CD4-positive, alpha-beta T cell treated with Interleukin-17A for 1 hour (primary cell): ENCODE results near the gene SMCO3.

Experiments used
- DNase-seq: peaks from one replicate; pipeline ENCODE4 v3.0.0-alpha.2; 2020

SMCO3 gene

DNA sequence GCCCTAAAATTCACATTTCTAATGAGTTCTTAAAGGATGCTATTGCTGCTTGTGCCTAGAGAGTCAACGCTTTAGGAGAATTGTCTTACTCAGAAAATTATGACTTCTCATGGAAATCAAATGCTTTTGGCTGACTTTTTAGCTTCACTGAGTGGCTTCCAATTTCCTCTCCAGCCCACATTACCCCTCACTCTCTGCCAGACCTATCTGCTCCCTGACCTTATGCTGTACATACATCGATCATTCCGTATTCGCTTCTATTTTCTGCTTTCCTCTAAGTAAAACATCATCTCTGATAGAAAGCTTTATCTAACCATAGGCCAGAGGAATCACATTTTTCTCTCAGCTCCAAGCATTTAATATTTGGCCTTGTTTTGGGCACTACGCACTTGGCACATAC is 12.5 kb upstream of the SMCO3 start:
- DNase-seq, result no peak

DNA sequence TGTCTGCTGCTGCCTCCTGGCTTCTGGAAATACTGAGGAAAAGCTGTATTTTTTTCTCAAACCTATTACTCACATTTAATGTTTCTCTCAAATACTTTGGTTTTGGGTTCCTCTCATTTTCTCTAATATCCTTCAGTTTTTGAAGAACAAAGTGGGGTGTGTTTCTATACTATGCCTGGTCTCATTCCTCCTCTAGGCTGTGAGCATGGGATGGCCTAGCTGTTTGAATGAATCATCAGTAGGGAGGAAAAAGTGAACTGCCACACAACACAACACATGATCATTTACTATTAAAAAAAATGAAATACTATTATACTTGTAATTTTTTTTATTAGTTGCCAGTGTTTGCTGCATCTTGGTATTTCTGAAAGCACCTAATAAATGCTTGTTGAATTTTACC is 11.3 kb upstream of the SMCO3 start:
- DNase-seq, result no peak

DNA sequence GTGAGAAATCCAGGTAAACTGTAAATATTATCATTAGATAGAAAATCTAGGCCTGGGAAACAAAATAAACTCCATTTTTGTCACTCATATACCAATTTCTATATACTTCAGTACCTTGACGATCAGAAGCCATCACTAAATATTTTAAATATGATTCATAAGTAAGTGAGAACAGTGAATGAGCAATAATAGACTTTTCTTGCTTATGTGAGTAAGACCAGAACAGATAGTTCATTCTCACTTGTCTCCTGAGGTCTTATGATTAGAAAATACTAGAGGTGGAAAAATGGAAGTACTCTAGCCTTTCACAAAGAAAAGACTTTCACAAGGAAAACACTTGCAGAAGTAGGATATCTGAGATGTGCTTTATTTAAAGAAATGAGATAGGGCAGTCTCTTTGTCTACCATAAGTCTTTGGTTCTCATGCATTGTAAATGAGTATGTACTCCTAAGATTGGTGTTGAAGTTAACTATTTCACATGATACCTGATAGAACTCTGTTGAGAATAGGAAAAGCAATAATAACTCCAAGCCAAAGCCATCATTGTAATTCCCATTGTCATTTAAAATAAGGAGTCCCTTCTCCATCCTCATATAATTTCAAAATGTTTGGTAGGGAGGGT is 10.1 kb upstream of the SMCO3 start:
- no peak for DNase-seq

DNA sequence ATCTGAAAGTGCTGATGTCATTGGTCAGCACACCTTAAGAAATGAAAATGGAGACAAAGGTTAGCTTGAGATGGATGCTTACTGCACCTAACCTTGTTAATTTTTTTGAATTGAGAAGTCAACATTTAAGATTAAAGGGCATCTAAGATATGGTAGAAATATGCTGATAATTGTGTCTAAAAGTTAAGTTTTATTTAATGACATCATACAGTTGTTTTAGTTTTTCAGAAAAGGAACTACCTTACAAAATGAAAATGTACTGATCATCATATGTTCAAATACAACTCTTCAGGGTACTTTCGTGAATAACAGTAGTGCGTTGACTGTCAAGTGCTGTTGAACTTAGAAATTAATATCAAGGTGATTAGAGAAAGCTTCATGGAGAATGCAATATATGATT is 2.5 kb downstream of the SMCO3 start:
- DNase-seq, result no peak

DNA sequence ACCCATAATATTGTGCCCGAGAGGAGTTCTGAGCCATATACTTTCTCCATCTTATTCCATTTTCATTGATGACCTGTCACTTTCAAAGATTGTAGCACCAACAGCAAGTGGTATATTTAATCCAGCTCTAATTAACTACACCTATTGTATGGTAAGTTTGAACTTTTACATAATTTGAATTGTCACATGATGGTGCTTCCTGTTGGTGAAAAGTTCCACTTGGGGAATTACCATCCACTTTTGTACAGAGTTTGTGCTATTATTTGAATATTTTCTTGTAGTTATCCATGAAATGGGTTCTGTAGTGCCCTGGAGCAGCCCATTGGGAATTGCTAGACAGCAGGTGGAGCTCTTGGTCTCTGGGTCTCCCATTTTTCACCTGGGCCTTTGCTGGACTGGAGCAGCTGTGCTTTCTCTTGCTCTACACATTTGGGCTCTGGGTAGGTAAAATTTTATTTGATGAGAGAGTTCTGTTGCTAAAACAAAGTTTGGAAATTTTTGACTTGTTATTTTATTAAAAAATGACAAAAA is 3.0 kb downstream of the SMCO3 start:
- no peak for DNase-seq

DNA sequence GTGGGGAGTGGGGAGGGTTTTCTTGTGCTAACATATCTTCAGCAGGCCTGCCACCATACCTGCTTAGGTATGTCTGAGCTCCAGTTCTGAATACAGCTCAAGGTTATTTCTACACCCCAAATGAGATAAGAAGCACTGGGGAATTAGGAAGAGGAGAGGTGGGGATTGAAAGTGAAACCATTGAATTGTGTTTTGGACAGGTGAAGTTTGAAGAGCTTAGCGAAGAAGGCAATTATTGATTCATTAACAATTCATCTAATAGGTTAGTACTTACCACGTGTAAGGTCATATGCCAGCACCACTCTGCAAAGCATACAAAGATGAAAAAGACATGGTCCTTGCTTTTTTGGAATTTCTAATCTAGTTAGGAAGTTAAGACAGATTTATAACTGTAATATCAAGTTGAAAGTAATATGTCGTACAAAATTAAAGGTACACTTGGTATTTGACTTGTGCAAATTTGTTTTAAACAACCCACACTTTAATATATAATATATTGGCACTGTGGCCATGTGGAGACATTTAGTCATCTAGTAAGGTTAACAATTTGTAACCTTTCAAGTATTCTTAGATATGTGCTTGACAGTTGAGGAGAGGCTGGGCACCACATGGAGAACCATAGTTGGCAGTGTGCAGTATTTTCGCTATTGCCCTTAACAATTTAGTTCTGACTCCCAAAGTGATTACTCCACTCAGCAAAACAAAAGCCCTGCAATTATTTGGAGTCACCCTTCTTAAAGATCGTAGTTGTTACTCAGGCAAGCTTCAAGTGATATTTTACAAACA is 3.6 kb downstream of the SMCO3 start:
- DNase-seq, result no peak

DNA sequence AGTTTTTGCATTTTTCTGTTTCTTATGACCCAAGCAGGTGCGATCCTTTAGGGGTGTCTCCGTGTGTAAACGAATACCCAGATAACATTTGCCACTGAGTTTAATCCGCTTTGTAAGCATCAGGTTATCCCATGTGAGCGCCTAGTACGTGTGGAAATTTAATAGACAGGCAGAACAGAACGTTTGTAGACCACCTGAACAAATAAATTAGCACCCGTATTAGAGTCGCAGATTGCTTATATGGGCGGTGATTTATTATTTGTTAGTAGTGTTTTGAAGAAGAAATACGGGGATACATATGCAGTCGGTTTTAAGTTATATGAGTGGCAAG is 10.2 kb downstream of the SMCO3 start:
- DNase-seq, result no peak

DNA sequence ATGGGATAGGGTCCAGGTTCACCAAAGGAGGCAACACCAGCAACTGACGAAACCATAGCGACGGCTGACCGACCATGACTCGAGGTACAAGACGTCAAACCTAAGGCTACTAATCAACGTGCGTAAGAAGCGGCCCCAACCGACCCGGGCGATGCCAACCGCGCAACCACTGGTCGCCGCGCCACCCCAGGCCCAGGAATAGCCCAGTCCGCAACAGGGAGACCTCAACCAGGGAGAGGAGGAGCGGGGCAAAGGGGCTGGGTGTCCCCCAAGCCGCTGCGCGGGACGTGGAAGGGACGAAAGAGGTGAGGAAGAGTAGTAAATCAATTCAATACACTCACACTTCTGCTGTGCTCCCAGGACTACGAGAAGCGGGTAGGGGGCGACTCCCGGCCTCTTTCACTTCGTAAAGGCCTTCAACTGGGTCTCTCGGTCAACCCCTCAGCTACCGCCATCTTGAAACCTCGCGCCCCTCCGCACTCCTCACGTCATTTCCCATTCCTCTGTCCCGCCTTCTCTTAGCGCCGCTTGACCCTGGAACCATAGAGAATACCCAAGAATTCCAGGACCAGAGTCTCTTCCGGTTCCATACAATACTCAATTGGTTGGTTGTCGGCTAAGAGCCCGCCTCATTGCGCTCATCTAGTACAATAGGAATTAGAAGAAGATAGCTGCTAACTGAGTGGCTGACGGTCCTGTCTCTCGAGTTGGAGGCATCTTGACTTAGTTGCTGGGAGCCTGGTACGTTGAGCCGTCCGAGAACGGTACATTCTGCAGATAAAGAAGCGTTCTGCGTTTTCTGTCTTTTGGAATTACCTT is 10.8 kb downstream of the SMCO3 start, which contains the start of the genes C12orf60 and WBP11:
TSS of gene C12orf60 (plus strand) at position 660 of the 819 bp plus-strand sequence. CDS start 19,266 bp downstream, outside the sequence.
TSS of gene WBP11 (minus strand) at position 468 of the 819 bp plus-strand sequence. CDS start 2,095 bp downstream, outside the sequence.
- DNase-seq, result peak; percentile 97

DNA sequence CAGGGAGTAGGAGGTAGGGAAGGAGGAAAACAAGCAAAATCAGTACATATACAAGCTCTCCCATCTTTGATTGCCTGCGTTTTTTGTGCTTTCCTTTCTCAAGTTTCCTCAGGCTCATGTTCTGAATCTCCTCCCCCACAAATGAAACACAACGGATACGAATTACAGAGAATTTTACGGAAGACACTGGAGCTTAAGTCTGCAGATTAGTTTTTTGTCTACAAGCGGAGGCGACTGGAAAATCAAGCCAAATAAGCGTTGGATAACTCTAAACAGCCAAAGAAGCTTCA is 11.3 kb downstream of the SMCO3 start:
- no peak for DNase-seq

DNA sequence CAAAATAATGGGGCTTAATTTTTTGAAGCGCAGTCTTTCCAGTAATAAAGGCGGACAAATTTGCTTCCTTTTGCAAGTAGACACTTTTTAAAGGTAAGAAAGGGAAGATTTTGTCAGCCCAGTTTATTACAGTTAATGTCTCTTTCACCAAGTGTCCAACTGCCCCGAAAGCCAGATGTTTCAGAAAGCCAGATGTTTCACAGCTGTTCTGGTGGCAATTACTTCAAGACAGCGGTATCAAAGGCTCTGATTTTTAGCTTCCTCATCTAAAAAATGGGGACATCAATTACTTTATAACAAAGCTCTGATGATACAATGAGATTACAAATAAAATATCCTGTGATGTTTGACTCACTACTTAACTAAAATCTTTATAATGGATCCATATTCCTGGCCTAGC is 11.7 kb downstream of the SMCO3 start:
- peak; percentile 8 for DNase-seq

DNA sequence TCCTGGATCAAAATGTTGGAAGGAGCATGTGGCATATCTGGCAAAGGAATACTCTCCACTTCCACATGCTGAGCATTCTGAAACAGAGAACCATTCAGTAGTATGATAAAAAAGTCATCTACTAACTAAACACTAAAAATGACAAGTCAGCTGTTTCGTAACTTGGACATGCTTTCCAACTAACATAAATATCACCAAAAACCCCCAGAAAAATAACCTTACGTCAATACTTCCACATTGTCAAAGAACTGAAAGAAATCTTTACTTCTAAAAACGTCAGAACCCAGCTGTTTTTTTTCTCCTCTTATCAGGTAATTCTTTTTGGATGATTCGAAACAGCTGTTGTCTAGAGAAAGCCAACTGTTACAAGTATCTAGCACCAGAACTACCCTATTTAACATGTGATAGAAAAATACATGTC is 18.9 kb downstream of the SMCO3 start:
- DNase-seq, result no peak

DNA sequence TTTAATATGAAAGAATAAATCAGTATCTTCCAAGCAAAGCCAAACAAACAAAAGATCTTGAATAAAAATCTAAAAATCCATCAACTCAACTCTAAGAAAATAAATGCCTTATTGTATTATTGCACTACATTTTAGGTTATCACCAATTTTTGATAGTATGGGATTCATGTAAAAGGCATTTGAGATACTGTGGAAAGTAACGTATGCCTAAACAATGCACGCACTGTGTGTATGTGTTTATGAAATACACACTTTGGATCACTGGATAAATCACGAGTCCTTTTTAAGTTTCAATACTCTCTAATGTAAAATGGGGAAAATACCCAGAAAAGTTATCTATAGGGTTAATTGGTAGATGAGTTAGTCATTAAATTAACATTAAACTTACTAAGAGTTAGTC is 28.4 kb downstream of the SMCO3 start:
- no peak for DNase-seq

DNA sequence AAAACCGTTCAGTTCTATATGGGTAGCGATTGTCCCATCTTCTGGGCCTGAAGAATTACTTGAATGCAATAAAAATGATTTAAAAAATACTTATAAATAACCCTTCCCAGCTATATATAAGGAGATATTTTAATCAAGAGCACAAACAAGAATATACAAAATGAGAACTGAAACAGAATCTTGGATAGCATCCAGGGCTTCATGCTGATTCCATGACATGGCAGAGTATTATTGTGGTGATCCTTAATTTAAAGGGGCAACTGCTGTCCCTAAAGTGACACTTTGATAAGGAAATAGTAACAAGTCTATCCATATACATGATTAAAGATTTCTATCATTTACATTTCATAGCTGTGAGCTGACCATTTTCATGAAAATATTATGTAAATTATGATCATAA is 29.5 kb downstream of the SMCO3 start:
- DNase-seq, result no peak

DNA sequence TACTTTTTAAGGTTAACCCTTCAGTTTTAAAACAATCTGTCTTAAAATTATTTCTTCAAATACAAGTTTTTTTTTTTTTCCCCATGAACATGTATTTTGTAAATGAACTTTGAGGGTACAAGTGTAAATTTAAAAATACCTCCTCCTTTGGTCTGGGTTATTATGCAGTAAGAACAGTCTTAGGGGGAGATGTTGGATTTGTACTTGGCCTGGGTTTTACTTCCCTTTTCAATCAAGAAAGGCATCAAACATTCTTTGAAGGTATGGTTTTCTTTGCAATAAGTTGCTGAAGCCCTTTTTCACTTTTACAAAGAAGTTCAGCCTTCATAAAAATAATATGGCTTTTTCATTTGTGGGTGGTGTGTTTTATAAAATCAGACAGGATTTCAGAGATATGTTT is 31.2 kb downstream of the SMCO3 start:
- no peak for DNase-seq

DNA sequence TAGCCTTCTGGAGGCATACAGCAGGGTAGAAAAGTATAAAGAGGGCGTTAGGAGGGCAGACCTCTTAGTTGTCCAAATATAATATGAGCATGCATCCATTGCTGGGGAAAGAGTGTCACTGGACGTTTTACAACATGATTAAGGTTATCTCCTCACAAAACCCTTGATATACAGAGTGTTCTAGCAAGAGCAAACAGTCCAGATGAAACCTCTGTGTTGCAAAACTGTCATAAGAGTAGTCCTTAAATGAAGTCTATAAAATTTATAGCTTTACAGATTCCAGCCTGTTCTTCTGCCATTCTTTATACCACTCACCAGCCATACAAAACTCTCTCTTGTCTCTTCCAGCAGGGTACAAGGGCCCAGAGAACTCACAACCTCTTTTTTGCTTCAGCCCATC is 32.4 kb downstream of the SMCO3 start:
- DNase-seq, result no peak

DNA sequence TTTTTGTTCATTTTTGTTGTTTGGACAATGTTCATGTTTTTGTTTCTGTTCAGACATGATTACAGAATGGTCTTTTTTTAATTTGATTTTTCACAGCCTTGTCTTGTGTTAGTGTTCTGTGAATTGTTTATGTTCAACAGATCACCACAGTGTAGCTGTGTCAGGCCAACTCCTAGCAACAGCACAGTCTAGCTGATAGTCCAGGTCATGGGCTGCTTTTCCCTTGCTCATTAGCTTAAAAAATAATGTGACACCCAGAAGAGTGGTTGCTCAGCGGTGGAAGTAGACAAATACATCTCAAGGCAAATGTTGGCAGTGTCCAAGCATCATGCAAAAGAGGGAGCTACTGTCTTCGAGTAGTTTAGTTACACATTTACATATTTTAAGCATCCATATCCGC is 33.1 kb downstream of the SMCO3 start:
- no peak for DNase-seq

DNA sequence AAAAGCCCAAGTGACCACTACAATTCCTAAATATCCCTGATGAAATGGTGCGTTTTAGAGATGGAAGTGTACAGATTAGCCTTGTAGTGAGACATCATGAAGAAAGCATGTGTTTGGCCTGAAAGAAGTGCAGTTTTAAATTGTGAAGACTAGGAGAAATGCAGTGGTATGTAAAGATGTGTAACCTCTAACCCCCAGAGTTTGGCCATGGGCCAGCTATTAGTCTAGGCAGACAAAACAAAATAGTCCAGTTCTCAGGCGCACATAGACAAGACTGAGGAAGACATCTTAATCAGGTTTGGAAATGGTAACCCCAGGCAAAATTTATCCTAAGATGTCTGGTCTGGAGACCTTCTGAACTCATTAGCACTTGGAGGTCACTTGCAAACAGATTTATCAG is 34.1 kb downstream of the SMCO3 start:
- DNase-seq, result no peak

DNA sequence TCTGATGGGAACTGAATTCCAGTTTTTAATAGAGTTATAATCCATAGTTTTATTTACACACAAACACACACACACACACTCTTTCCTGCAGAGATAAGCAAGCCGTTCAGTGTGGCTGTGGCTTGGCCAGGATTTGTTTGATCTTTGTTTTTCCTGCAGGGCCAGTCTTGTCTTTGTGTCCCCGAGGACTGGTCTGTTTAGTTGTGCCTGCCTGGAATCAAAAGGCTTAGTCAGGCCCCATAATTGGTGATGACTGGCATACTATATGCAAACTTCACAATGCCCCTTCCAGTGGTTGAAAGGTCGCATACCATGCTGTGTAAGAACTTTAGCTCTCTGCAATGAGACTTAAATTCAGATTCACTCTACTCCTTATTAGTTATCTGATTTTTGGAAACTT is 36.7 kb downstream of the SMCO3 start:
- no peak for DNase-seq

DNA sequence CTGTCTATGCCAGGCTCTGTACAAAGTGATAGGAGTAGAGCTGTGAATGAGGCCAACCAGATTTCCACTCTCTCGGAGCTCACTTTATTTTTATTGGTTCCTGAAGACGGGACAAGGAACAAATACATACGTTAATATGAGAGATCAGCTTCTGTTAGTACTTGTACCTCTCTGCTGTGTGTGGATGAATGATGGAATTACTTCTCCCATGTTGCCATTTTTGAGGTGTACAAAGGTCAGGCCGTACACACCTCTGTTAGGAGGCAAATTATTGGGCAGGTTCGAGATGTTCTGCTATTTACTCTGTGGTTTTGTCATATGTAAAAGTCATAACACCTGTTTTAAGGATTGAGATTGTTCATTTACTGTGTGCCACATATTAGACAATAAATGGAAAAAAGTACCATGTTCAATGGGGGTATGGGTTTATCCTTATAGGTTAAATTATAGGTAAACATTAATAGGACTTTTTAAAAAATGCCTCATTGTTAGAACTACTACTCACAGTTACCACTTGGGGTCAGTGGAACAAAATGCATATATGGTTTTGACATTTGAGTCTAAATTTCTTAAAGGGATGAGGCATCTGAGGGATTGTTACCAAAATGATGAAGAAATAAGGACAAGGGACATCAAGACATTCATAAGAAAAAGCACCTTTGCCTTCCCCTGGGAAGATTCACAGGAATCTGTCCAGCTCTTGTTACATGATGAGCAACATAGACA is 37.6 kb downstream of the SMCO3 start:
- no peak for DNase-seq

DNA sequence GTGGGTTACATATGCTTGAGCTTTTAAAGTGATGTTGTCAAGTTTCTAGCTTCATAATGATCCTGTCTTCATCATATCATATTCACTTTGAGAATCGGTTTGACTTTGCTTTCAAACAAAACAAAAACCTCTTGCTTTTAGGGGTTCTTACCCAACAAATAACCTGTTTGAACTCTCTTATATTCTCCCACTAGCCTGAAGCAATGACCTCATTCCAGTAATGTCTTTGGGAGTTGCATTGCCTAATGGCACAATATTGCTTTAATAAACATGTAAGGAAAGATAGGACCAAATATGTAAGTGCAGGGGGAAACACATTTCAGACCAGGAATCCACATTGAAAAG is 38.4 kb downstream of the SMCO3 start:
- no peak for DNase-seq

DNA sequence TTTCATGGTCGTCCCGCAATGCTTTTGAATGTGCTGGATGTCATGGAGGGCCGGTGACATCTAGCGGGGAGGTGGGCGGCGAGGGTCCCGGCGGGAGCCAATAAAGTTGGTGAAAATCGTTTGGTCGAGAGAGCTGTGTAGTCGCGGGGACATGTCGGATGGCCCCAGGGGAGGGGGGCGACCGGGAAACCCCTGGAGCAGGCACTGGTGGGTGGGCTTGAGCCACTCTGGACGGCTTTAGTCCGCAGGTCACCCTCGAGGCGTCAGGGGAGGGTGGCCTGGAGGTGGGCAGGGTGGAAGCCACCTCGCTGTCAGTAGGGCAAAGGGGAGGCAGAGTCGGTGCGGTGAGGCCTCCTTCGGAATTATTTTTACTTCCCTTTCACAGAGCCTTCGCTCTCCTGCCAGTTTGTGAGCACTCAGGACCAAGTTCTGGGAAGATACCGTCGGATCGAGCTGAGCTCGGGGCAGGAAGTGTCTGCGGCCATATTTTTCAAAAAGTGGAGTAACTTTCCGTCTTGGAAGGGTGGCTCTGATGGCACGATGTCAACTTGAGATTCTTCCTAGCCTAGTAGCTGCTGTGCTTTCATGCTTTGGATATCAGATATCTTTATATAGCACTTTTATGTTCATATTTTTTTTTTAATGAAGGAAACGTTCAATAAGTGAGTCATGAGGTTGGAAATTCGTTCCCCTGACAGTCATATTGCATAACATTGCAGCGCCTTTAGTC is 38.9 kb downstream of the SMCO3 start:
- peak; percentile 40 for DNase-seq
